Measurements from ENCODE around the gene KCNQ4. TPM values are rescaled to one million over a fixed set of nuclear protein-coding genes. Genes with fewer than 3 reads are reported as not detected.

The KCNQ4 gene
- total and polyA plus RNA-seq, 2 experiments from 2014 or later = 1.3 to 3.0 TPM

DNA sequence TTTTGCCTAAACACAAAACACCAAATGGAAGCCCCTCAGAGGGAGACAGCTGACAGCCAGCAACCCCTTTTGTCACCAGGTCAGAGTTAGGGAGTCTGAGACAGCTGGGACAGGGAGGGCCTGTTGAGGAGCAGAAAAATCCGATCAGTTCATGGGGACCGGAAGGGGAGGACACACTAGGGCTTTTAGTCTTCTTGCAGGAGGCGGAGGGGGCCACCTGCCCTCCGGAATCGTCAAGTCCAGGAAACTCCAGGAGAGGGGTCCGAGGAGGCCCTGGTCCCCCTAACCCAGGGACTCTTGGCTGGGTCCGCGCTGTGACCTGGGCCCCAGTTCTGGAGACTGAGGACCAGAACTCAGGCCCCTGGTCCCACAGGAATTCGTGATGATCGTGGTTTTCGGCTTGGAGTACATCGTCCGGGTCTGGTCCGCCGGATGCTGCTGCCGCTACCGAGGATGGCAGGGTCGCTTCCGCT, 34.2 kb downstream of the KCNQ4 start:
- peaks cover 16% of the 10 kb centered on the region for H3K27me3 Mint-ChIP-seq (ENCODE audit: insufficient read depth, low read depth, poor library complexity)
- Histone ChIP-seq H3K27me3 (ENCODE audit: insufficient read depth) (peaks cover 15% of the 10 kb centered on the region; the same call in 1 of the 2 replicates), H3K36me3 (ENCODE audit: insufficient read depth) (no peaks in the 10 kb centered on the region), H3K9me2 (ENCODE audit: insufficient read depth) (no peaks in the 10 kb centered on the region), H3K4me2 (peak overlapping the region; percentile 96), H3K79me2 (replicated peaks; ENCODE audit: insufficient read depth) (no peaks in the 10 kb centered on the region), H3K4me3 (peak overlapping the region; percentile 88), H2AFZ (peak overlapping the region; percentile 93), H3K27ac (ENCODE audit: low read depth) (no peak overlapping the region), H3F3A (replicated peaks; ENCODE audit: low read depth) (no peaks in the 10 kb centered on the region; the same call in 1 of the 2 replicates), H4K20me1 (replicated peaks; ENCODE audit: insufficient read depth) (no peaks in the 10 kb centered on the region), H3K4me1 (ENCODE audit: insufficient read depth) (no peaks in the 10 kb centered on the region)
- H3K4me3 Mint-ChIP-seq = peak overlapping the region; percentile 75
- DNase-seq (ENCODE audit: low spot score) (peak; percentile 56), ATAC-seq (peak; percentile 3)
- TF ChIP-seq NANOG (IDR thresholded peaks at IDR 0.05; ENCODE audit: borderline replicate concordance) (no peak), STAT1 (IDR thresholded peaks at IDR 0.05; ENCODE audit: unreplicated experiment) (no peak), EZH2phosphoT487 (IDR thresholded peaks at IDR 0.05; ENCODE audit: unreplicated experiment) (no peak), POLR2AphosphoS5 (IDR thresholded peaks at IDR 0.05; ENCODE audit: low read depth) (no peak), JUNB (IDR thresholded peaks at IDR 0.05; ENCODE audit: unreplicated experiment) (no peak), ZNF331 (CRISPR knock-in tag; IDR thresholded peaks at IDR 0.05; ENCODE audit: low read depth) (no peak), ZNF114 (CRISPR knock-in tag; IDR thresholded peaks at IDR 0.05) (no peak), CREB1 (CRISPR knock-in tag; IDR thresholded peaks at IDR 0.05; ENCODE audit: low read depth) (no peak), EZH2 (IDR thresholded peaks at IDR 0.05; ENCODE audit: low read depth, unreplicated experiment) (no peak)
- TF ChIP-seq, protein P1, sequence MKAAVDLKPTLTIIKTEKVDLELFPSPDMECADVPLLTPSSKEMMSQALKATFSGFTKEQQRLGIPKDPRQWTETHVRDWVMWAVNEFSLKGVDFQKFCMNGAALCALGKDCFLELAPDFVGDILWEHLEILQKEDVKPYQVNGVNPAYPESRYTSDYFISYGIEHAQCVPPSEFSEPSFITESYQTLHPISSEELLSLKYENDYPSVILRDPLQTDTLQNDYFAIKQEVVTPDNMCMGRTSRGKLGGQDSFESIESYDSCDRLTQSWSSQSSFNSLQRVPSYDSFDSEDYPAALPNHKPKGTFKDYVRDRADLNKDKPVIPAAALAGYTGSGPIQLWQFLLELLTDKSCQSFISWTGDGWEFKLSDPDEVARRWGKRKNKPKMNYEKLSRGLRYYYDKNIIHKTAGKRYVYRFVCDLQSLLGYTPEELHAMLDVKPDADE (IDR thresholded peaks at IDR 0.05) = no peak
- TF ChIP-seq, protein P2, sequence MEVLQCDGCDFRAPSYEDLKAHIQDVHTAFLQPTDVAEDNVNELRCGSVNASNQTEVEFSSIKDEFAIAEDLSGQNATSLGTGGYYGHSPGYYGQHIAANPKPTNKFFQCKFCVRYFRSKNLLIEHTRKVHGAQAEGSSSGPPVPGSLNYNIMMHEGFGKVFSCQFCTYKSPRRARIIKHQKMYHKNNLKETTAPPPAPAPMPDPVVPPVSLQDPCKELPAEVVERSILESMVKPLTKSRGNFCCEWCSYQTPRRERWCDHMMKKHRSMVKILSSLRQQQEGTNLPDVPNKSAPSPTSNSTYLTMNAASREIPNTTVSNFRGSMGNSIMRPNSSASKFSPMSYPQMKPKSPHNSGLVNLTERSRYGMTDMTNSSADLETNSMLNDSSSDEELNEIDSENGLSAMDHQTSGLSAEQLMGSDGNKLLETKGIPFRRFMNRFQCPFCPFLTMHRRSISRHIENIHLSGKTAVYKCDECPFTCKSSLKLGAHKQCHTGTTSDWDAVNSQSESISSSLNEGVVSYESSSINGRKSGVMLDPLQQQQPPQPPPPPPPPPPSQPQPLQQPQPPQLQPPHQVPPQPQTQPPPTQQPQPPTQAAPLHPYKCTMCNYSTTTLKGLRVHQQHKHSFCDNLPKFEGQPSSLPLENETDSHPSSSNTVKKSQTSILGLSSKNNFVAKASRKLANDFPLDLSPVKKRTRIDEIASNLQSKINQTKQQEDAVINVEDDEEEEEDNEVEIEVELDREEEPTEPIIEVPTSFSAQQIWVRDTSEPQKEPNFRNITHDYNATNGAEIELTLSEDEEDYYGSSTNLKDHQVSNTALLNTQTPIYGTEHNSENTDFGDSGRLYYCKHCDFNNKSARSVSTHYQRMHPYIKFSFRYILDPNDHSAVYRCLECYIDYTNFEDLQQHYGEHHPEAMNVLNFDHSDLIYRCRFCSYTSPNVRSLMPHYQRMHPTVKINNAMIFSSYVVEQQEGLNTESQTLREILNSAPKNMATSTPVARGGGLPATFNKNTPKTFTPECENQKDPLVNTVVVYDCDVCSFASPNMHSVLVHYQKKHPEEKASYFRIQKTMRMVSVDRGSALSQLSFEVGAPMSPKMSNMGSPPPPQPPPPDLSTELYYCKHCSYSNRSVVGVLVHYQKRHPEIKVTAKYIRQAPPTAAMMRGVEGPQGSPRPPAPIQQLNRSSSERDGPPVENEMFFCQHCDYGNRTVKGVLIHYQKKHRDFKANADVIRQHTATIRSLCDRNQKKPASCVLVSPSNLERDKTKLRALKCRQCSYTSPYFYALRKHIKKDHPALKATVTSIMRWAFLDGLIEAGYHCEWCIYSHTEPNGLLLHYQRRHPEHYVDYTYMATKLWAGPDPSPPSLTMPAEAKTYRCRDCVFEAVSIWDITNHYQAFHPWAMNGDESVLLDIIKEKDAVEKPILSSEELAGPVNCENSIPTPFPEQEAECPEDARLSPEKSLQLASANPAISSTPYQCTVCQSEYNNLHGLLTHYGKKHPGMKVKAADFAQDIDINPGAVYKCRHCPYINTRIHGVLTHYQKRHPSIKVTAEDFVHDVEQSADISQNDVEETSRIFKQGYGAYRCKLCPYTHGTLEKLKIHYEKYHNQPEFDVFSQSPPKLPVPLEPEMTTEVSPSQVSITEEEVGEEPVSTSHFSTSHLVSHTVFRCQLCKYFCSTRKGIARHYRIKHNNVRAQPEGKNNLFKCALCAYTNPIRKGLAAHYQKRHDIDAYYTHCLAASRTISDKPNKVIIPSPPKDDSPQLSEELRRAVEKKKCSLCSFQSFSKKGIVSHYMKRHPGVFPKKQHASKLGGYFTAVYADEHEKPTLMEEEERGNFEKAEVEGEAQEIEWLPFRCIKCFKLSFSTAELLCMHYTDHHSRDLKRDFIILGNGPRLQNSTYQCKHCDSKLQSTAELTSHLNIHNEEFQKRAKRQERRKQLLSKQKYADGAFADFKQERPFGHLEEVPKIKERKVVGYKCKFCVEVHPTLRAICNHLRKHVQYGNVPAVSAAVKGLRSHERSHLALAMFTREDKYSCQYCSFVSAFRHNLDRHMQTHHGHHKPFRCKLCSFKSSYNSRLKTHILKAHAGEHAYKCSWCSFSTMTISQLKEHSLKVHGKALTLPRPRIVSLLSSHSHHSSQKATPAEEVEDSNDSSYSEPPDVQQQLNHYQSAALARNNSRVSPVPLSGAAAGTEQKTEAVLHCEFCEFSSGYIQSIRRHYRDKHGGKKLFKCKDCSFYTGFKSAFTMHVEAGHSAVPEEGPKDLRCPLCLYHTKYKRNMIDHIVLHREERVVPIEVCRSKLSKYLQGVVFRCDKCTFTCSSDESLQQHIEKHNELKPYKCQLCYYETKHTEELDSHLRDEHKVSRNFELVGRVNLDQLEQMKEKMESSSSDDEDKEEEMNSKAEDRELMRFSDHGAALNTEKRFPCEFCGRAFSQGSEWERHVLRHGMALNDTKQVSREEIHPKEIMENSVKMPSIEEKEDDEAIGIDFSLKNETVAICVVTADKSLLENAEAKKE (CRISPR knock-in tag; IDR thresholded peaks at IDR 0.05) = no peak
- TF ChIP-seq, protein P3, sequence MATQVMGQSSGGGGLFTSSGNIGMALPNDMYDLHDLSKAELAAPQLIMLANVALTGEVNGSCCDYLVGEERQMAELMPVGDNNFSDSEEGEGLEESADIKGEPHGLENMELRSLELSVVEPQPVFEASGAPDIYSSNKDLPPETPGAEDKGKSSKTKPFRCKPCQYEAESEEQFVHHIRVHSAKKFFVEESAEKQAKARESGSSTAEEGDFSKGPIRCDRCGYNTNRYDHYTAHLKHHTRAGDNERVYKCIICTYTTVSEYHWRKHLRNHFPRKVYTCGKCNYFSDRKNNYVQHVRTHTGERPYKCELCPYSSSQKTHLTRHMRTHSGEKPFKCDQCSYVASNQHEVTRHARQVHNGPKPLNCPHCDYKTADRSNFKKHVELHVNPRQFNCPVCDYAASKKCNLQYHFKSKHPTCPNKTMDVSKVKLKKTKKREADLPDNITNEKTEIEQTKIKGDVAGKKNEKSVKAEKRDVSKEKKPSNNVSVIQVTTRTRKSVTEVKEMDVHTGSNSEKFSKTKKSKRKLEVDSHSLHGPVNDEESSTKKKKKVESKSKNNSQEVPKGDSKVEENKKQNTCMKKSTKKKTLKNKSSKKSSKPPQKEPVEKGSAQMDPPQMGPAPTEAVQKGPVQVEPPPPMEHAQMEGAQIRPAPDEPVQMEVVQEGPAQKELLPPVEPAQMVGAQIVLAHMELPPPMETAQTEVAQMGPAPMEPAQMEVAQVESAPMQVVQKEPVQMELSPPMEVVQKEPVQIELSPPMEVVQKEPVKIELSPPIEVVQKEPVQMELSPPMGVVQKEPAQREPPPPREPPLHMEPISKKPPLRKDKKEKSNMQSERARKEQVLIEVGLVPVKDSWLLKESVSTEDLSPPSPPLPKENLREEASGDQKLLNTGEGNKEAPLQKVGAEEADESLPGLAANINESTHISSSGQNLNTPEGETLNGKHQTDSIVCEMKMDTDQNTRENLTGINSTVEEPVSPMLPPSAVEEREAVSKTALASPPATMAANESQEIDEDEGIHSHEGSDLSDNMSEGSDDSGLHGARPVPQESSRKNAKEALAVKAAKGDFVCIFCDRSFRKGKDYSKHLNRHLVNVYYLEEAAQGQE (IDR thresholded peaks at IDR 0.05; ENCODE audit: unreplicated experiment) = no peak
- TF ChIP-seq, protein P4, sequence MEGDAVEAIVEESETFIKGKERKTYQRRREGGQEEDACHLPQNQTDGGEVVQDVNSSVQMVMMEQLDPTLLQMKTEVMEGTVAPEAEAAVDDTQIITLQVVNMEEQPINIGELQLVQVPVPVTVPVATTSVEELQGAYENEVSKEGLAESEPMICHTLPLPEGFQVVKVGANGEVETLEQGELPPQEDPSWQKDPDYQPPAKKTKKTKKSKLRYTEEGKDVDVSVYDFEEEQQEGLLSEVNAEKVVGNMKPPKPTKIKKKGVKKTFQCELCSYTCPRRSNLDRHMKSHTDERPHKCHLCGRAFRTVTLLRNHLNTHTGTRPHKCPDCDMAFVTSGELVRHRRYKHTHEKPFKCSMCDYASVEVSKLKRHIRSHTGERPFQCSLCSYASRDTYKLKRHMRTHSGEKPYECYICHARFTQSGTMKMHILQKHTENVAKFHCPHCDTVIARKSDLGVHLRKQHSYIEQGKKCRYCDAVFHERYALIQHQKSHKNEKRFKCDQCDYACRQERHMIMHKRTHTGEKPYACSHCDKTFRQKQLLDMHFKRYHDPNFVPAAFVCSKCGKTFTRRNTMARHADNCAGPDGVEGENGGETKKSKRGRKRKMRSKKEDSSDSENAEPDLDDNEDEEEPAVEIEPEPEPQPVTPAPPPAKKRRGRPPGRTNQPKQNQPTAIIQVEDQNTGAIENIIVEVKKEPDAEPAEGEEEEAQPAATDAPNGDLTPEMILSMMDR (conservative IDR thresholded peaks at IDR 0.05; ENCODE audit: low read depth in 2 of 2) = no peak
- H3K36me3 Mint-ChIP-seq (ENCODE audit: low read depth) = no peaks in the 10 kb centered on the region; the same call in 2 of the 3 replicates
- peaks cover 9% of the 10 kb centered on the region; the same call in 2 of the 3 replicates for H3K4me1 Mint-ChIP-seq
- H3K9me3 Mint-ChIP-seq = no peaks in the 10 kb centered on the region; the same call in 2 of the 3 replicates
- H3K27ac Mint-ChIP-seq = no peak overlapping the region

Measured in GM23338 (cell line).